CD4-positive, alpha-beta T cell treated with Interleukin-21 for 1 hour (primary cell): ENCODE results near the gene HSPH1.

ENCODE experiments used
- DNase-seq: peaks from one replicate; pipeline ENCODE4 v3.0.0-alpha.2; 2020

The HSPH1 gene

DNA sequence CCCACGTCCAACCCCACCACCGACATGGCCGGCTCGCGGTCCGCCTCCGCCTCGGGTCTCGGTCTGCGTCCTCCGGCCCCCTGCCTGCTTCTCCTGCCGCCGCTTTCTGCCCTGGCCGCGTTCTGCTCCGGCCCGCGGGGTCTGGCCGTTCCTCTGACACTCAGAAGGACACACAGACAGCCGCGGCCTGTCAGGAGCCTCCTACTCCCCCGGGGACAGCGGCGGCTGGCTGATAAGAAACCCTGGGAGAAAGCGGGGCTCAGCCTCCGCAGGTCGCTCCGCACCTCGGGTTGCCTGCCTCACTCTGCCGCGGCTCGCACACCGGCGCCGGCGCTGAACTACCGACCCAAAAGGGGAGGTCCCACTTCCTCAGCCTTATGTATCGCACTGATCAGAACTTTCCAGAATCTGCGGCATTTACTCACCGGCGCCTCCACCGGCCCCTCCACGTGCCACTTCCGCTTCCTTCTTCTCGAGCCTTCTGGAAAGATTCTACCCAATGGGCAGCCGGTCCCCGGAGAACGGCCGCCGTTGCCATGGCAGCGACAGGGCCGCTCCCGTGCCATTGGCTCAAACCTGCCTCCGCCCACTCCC is at the start of gene HSPH1:
TSS of gene HSPH1 (minus strand) at position 348 of the 594 bp plus-strand sequence. CDS start at position 26, 322 bp downstream.
- peak; percentile 99 for DNase-seq

DNA sequence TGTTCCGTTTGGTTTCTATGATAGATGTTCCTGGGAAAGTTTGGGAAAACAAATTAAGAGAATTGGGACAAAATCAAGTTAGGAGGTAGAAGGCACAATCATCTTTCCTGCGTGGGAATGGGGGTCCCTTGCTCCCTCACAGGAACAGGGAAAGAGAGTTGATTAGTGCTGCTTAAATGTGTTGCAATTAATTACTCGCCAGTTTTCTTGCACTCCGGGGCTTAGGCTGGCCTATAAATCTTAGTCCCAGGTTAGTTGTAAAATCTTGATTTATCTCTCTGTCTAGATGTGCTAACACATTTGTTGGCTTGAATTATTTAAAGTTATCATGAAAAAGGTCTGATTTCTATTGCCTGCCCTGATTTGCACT is 48.1 kb upstream of the HSPH1 start:
- DNase-seq = no peak

DNA sequence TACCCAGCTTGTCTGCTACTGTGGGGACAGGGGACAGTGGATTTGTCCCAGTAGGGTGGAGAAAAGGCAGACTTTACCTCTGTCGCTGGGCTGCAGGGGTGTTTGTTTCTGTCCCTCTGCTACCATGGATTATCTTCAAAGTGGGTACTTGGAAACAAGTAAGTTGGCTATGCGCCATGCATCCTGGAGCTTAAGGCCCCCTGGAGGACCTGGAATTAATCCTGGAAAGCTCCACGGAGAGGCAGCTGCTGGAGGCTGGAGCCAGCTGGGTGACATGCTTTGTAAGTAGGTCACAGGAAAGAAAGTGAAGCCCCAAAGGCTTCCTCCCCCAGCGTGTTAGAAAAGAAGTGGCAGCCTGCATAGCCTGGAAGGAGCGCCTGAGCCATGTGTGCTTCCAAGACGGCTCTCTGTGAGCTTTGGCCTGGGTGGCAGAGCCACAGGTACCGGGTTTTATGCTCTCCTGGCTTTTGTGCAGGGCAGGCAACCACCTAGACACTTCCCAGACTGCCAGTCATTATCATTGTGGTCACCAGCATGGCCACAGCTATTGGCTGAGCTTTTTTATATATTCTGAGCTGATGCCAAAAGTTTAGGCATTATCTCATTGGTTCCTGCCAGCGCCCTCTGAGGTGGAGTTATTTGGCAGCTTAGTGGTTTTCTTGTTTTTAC is 47.6 kb upstream of the HSPH1 start:
- peak; percentile 14 for DNase-seq

DNA sequence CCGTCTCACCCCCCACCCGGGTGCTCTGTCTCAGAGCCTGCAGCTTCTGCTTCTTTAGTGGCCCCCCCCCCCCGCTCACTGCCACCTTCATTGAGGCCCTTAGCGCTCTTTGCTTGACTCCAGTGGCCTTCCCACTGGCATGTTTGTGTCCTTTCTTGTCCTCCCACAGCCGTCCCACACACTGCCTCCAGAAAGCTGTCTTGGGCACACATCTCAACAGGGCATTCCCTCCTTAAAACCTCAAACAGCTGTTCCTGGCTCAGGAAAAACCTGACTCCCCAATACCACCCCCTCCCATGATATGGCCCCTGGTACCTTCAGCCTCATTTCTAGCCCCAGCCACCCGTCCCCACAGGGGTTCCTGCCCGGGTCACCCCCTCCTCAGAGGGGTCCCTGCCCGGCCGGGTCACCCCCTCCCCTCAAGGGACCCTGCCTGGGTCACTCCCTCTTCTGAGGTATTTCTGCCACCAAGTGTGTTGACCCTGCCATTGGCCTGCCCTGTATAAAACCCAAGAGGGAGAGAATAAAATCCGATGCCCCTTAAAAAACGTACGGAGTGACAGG is 46.9 kb upstream of the HSPH1 start:
- no peak for DNase-seq

DNA sequence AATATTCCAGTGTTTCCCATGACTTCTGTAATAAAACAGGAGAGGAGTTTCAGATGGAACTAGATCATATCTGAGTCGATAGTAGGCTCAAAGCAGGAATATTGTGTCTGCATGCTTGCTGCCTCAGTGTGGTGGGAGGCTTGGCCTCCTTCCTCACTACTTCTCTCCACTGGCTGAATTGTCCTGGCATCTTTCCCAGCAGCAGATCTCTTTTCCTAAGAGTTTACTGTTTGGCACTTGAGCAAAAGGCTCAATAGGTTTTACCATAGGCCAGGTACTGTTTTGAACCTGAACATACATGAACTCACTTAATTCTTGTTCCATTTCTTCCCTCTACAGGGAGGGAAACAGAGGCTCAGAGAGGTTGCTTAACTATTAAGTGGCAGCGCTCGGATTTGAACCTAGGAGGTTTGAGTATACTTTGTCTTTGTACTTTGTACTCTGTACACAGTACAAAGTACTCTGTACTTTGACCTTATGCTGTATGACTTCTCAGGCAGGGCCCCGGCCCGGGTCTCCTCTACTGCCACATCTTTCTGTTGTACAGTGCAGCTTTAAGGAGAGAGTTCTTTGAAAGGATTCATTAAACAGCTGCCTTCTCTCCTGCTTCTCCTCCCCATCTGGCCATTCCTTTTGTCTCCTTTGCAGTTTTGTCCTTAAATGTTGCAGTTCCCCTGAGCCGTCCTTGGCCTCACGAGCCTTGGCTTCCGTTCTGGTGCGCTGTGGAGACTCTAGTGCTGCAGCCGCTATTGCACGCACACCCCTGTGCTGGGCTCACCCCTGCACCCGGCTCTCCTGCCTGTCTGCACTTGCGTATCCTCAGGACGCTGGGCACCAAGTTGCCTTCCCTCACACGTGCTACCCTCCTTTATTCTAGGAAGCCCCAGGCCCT is 46.2 kb upstream of the HSPH1 start:
- no peak for DNase-seq

DNA sequence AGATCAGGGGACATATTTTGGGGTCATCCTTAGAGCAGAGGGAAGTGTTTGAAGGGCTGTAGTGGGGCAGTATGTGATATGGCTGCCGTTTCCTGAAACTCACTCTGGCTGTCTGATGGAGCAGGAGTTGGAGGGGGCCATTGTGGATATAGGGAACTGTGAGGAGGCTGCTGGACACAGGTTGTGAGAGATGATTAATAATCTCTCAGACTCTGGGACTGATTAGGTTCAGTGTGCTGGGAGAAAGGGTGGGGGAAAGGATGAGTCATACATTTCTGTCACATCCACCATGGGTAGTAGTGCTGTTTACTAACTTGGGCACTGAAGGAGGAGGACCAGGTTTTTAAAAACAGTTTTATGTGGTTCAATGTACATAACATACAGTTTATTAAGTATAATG is 42.9 kb upstream of the HSPH1 start:
- DNase-seq = no peak

DNA sequence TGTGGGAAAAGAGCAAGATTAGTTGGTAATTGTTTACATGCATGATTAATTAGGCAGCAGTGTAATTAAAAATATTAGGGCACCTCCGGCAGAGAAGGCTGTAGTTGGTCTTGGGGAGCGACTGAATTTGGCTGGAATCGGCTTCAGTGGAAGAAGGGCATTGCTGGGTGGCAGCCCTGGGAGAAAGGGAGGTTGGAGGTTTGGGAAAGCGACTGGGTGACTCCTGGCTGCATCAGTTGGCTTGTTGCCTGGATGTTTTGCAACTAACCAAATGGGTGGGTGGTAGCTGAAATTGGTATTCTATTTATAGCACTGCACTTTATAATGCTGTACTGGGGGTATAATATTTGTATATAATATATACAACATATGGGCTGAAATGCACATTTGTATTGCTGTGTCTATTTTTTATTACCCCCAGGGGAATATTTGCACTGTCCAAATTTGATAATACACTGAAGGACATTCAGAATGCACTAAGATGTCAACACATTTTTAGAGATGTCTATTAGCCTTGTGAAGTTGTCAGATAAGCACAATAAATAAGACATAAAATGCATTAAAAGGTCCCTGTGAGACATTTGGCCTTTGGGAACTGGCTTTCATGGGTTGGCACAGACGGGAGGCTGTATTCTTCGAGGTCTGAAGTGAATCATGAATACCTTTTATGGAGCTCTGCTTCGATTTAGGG is 39.8 kb upstream of the HSPH1 start:
- DNase-seq = no peak

DNA sequence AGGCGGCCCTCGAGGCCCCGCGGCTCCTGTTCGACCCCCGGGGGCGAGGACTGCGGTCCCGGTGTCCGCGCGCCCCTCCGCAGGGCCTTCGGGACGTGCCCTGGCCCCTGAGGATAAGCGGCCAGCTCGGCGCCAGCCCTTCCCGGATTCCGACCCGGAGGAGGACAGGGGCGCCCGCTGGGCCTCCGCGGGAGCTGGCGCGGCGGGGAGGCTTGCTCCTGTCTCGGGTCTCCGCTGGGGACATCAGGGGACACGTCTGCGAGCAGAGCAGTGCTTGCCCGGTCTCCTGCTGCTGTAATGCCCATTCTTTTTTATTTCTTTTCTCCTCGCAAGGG is 38.9 kb upstream of the HSPH1 start:
- peak; percentile 57 for DNase-seq

DNA sequence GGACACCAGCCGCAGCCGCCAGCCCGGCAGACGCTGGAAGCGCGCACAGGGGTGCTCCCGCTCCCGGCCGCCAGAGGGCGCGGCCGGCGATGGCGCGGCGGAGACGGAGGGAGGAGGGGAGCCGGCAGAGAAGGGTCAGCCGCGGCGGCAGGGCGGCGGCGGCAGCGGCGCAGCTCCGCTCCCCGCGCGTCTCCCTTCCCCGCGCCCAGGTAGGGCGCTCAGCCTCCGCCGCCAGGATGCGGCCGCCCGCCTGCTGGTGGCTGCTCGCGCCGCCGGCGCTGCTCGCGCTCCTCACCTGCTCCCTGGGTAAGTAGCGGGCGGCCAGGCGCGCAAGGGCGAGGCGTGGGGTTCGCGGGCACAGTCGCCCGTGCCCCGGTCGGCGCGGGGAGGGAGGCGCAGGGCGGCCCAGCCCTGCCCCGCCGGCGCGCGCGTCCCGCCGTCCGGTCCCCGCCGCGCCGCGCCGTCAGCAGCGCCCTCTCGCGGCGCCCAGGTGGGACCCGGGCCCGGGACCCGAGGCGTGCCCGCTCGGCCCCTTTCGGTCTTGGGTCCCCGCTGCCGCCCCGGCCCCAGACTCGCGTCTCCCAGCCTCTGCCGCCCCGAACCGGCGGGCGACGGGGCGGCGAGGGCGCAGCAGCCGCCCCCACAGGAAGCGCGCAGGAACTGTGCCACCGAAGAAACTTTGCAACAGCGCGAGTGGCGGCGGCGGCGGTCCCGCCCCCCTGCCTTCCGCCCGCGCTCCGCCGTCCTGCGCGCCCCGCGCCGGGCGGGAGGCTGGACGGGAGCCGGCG is 38.3 kb upstream of the HSPH1 start, which contains the start of gene B3GLCT:
TSS of gene B3GLCT (plus strand) at position 127 of the 788 bp plus-strand sequence. CDS start at position 237, 110 bp downstream.
- DNase-seq = peak; percentile 84

DNA sequence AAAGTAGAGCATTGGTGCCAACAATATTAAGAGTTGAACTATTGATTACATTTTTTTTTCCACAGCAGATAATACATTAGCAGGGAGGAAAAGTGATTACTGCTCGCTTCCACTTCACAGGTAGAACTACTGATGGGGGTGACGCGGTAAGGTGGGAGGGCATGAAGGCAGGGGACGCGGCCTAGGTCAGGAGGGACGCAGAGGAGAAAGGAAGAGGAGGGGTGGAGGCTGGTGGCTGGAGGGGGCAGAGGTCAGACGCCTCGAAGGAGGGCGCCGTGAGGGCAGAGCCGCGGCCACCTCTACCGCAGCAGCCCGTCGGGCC is 37.8 kb upstream of the HSPH1 start:
- DNase-seq = no peak

DNA sequence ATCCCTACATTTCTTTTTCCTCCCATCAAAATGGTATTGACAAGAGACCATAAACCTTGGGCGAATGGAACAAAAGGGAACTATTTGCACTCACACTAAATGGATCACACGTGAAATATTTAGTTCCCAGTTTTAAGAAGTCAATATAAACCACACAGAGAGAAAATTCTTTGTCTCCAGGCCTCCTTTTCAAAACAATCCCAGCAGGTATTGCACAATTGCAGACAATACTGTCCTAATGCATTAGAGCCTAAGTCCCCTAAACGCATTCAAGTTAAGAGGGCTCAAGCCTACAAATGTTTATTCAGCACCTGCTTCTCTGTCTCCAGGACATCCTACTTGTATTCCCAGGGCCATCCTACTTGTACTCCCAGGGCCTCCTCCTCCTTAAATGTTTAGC is 36.8 kb upstream of the HSPH1 start:
- DNase-seq = no peak

DNA sequence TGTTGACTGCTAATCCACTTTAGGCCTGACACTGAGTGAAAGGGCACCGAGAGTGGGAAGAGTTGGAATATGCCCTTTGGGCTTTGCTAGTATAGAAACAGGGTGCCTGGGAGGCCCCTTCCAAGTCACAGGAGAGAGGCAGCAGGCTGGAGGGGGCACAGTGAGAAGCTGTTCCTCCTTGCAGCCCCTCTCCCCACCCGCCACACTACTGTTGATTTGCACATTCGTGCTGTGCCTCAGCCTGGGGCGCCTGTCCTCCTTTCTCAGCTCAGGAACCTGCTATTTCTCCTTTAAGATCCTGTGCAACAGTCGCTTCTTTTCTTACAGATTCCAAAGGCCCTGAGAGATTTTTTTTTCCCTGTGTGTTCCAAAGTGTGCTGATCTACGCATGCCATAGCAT is 35.3 kb upstream of the HSPH1 start:
- no peak for DNase-seq

DNA sequence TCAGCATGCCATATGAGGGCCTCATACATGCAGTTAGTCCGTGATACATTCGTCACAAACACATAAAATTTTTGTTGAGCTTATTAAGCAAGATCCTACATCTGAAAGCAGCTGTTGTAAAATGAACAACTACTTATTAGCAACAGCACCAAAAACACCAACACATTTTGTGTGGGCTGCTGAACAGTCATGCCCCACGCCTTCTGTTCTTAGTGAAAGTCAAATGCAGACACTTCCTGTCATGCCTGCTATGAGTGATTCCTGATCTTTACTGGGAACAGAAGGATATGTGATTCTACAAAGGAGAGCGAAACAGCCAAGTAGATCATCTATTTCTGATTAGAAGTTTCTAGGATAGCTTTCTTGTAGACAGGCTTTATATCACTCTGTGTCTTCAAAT is 33.9 kb upstream of the HSPH1 start:
- DNase-seq = no peak

DNA sequence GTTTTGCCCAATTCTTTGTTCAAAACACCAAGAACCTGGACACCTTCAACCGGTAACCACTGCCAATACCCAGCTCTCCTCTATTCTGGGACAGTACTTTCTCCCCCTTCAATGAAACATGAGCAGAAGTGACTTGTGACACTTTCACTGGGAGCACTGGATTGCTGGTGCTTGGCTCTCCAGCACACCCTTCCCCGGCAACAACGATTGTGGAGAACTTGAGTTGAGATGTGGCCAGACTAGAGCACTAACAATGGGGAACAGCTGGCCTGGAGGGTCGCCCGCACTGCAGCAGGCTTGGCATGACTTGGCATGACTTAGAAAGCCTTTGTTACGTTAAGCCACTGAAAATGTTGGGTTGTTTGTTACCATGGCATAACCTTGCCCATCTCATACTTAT is 30.6 kb upstream of the HSPH1 start:
- DNase-seq = no peak

DNA sequence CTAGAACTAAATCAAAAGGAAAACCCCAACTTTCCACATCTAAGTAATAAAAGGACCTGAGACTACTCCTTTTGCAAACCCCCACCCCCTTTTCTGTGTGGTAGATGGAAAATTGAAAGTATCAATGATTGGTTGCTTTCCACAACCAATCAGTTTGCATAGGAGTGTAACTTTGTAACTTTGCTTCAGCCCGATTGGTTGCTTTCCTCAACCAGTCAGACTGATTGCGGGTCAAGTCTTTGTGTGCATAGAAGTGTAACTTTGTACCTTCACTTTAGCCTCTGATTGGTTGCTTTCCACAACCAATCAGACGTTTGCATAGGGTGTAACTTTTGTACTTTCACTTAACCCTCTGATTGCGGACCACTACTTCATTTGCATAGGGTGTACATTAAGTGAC is 30.0 kb upstream of the HSPH1 start:
- DNase-seq = no peak

DNA sequence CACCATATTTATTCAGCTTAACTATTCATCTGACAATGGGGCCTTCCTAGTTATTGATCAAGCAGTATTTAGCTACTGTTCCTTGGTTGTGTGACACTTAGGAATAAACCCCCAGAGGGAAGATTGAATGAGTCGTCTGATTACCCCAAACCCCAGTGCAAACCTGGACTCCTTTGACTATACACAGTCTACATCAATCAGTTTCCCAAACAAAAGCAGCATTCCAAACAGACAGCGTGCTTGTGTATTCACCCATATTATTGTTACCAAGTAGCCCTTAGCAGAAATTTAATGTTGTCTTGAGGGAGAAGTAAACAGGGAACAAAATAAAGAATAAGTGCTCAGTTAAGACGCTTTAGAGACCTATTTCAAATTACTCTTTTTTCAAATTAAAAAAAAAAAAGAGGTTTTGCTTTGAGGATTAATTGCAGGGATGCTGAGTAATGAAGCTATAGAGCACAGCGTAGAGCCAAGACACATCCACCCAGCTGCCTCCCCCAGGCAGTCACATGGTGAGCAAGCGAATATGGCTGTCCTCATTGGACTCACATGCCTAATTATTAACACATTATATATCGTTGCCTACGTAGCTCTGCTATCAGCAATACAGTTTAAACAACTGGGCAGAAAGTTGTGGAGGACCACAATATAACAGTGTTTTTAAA is 23.4 kb upstream of the HSPH1 start:
- no peak for DNase-seq

DNA sequence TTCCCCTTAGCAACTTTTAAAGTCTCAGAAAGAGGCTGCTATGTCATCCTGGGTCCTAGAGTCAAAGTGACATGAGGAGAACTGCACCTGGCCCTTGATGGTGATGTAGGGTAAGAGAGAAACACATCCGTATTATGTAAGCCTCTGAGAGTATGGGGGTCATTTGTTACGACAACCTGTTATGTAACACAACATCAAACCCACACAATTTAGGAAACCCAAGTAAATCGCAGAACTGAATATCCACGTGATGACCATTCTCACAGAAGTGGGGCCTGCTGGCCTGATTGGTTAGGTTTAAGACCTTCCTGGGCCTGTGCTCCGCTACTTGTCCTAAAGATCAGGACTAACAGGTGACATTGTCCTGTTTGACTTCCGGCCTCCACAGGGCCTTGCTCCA is 22.7 kb upstream of the HSPH1 start:
- DNase-seq = no peak

DNA sequence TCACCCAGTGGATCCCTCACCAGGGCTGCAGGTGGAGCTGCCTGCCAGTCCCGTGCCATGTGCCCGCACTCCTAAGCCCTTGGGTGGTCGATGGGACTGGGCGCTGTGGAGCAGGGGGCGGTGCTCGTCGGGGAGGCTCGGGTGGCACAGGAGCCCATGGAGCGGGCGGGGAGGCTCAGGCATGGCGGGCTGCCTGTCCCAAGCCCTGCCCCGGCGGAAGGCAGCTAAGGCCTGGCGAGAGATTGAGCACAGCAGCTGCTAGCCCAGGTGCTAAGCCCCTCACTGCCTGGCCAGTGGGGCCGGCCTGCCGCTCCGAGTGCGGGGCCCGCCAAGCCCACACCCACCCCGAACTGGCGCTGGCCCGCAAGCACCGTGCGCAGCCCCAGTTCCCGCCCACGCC is 21.3 kb upstream of the HSPH1 start:
- DNase-seq = no peak

DNA sequence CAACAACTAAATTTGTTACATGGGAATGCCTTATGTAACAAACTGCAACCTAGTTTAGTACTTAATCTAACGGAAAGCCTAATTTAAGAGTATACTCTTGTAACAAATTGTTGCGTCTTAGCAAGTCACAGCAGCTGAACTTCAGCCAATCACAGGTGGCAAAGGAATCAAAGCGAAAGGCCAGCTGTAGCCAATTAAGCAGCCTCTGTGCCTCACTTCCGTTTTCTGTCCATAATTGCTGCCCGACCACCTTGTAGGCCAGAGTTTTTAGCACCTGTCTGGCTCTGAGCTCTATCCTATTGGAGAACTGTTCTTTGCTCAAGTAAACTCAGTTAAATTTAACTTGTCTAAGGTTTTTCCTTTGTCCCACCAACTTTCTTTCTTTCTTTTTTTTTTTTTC is 18.1 kb upstream of the HSPH1 start:
- no peak for DNase-seq

DNA sequence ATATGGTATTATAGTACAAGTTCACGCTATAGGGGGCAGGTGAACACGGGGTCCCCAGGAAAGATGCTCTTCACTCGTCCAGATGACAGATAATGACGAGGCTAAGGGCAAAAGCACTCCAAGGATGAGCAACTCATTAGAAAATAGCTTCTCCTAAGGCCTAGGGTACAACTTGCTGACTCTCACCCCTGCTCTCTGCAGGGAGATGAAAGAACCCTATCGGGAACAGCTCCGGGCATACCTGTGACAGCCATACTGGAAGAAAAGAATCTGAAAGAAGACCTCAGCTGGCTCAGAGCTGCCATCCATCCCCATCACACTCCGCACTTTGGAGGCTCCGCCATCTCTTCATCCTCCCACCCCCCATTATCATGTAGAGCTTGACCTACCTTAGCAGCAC is 17.5 kb upstream of the HSPH1 start:
- DNase-seq = no peak

DNA sequence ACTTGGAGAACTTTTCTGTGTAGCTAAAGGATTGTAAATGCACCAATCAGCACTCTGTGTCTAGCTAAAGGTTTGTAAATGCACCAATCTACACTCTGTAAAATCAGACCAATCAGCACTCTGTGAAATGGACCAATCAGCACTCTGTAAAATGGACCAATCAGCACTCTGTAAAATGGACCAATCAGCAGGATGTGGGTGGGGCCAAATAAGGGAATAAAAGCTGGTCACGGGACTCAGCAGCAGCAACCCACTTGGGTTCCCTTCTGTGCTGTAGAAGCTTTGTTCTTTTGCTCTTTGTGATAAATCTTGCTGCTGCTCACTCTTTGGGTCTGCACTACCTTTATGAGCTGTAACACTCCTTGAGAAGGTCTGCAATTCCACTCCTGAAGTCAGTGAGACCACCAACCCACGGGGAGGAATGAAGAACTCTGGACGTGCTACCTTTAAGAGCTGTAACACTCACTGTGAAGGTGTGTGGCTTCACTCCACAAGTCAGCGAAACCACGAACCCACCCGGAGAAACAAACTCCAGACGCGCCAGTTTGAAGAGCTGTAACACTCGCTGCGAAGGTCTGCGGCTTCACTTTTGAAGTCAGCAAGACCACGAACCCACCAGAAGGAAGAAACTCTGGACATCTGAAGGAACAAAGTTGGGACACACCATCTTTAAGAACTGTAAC is 16.2 kb upstream of the HSPH1 start:
- peak; percentile 9 for DNase-seq
